Activated CD8-positive, alpha-beta memory T cell treated with anti-CD3 and anti-CD28 coated beads for 4 hours (primary cell): ENCODE data around the gene ALDH5A1.
"Not testable (repeated sequence)": the region's sequence is repeated elsewhere in the genome, so short reads cannot be mapped to it uniquely, and the experiment has no call there.

Experiments used
- DNase-seq, 2 donors: peaks; one replicate each; pipeline ENCODE4 v3.0.0-alpha.2; 2020; ENCODE audit warnings: low read depth in 2 of 2

Gene ALDH5A1

GRCh38 chr6:24486065-24486464 lies 8.7 kb upstream of the ALDH5A1 start:
- DNase-seq = no peak

GRCh38 chr6:24489470-24489869 lies 5.3 kb upstream of the ALDH5A1 start, which contains the start of gene GPLD1:
TSS of gene GPLD1 (minus strand) at chr6:24489578. CDS start at chr6:24489511, 67 bp downstream.
- DNase-seq = no peak

- DNase-seq = no peak
Measured at GRCh38 chr6:24489881-24490280, 4.9 kb upstream of the ALDH5A1 start.

- DNase-seq = no peak
Measured at GRCh38 chr6:24490948-24491347, 3.8 kb upstream of the ALDH5A1 start.

GRCh38 chr6:24492475-24492874 lies 2.3 kb upstream of the ALDH5A1 start:
- no peak for DNase-seq

- no peak for DNase-seq
Measured at GRCh38 chr6:24493945-24494820, 586 bp upstream of the ALDH5A1 start.

- DNase-seq = no peak
Measured at GRCh38 chr6:24497254-24497970, 2.6 kb downstream of the ALDH5A1 start.

GRCh38 chr6:24500683-24501082 lies 5.9 kb downstream of the ALDH5A1 start:
- DNase-seq = no peak

- DNase-seq = no peak
Measured at GRCh38 chr6:24501374-24501773, 6.6 kb downstream of the ALDH5A1 start.

- DNase-seq = no peak
Measured at GRCh38 chr6:24501914-24502313, 7.1 kb downstream of the ALDH5A1 start.

GRCh38 chr6:24504287-24504648 lies 9.5 kb downstream of the ALDH5A1 start:
- DNase-seq = no peak

GRCh38 chr6:24504649-24505586 lies 10.1 kb downstream of the ALDH5A1 start:
- no peak for DNase-seq

- no peak for DNase-seq
Measured at GRCh38 chr6:24506814-24507520, 12.2 kb downstream of the ALDH5A1 start.

GRCh38 chr6:24511976-24512375 lies 17.2 kb downstream of the ALDH5A1 start:
- DNase-seq = not testable (repeated sequence)

- no peak for DNase-seq
Measured at GRCh38 chr6:24513602-24514001, 18.8 kb downstream of the ALDH5A1 start.

GRCh38 chr6:24517659-24518543 lies 23.1 kb downstream of the ALDH5A1 start:
- DNase-seq = no peak

GRCh38 chr6:24520929-24521546 lies 26.3 kb downstream of the ALDH5A1 start:
- no peak for DNase-seq

- no peak for DNase-seq
Measured at GRCh38 chr6:24522228-24523176, 27.7 kb downstream of the ALDH5A1 start.

GRCh38 chr6:24524329-24524728 lies 29.6 kb downstream of the ALDH5A1 start:
- DNase-seq = no peak
